Measurements from ENCODE around the gene CBX7. TPM values are rescaled to one million over a fixed set of nuclear protein-coding genes. Genes with fewer than 3 reads are reported as not detected.

The CBX7 gene
- total and polyA plus RNA-seq, 2 donors (not counting 3 experiments of a cell fraction or from before 2014, with no cell fraction given) = 3.4 to 7.1 TPM

DNA sequence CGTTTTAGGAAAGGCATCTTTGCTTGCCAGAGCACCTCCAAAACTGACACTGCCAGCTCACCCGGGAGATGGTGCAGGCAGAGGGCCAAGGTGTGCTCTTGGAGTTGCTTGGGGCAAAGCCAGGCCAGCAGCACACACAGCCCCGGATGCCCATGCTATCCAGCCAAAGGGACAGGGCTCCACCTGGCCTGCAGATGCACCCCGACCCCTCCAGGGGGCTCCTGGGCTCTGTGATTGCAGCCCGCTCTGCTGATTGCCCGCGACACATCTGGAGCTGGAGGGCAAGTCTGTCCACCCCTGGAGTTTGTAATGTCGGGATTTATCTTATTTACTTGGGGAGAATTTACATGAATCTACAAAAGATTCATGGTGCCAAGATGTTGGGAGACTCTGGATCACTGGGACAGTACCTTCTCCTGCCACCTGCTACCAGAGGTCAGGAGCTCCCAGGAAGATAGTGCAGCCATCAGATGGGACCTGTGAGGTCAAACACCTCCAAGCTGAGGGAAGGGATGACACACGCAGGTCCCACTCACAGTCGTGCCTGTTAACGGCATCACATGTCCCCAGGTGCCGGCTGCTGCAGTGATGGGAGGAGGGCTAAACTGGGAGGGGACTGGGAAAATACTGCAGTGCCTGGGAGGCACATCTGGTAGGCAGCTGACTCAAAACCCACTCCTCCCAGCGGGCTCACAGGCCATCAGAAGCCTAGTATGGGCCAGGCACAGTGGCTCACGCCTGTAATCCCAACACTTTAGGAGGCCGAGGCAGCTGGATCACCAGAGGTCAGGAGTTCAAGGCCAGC, 17.2 kb downstream of the CBX7 start:
- intact Hi-C loops (cut with micrococcal nuclease) = loop anchor here (1.0 kb wide), 2 partner anchors 171 to 176 kb away; no protein-coding TSS in a partner anchor
- H3K9me3 ChIP-seq (replicated peaks; ENCODE audit: control insufficient read depth, insufficient read depth, low read length) = no peaks in the 10 kb centered on the region
- no peak overlapping the region for H3K4me3 ChIP-seq (replicated peaks in 1 of 3; ENCODE audit: insufficient read depth in 1 of 3, low read depth in 1 of 3, low read length in 3 of 3)
- no peak overlapping the region for H3K9ac ChIP-seq (replicated peaks; ENCODE audit: extremely low read depth, insufficient read depth, low read length)
- H3K27me3 ChIP-seq (ENCODE audit: control insufficient read depth in 2 of 2, insufficient read depth in 2 of 2, low read length in 2 of 2) = no peaks in the 10 kb centered on the region
- H2AFZ ChIP-seq (ENCODE audit: low read depth, low read length) = no peak overlapping the region
- dilution Hi-C loops (cut with MboI; ENCODE audit: extremely low pct_ligation_motif_present, low sequenced_read_pairs) = no loop called here
- CTCF ChIA-PET = interaction anchor here (0.6 to 3.9 kb wide), 22 partner anchors 9 to 394 kb away, joined by 3 to 46 read pairs (median 4); partner anchors contain the start of genes CBX7 and RPL3
- H3K9me1 ChIP-seq (replicated peaks; ENCODE audit: control insufficient read depth, extremely low read depth, insufficient read depth, low read length) = no peaks in the 10 kb centered on the region
- no peaks in the 10 kb centered on the region for H3K4me1 ChIP-seq (ENCODE audit: control insufficient read depth, extremely low read depth, insufficient read depth, low read length)
- no peaks in the 10 kb centered on the region for H3K36me3 ChIP-seq (ENCODE audit: control insufficient read depth in 2 of 2, extremely low read depth in 1 of 2, insufficient read depth in 2 of 2, low read length in 2 of 2)
- DNase-seq (ENCODE audit: low read depth, low spot score) = peak; percentile 39
- POLR2A ChIA-PET = interaction anchor here (0.6 kb wide), 1 partner anchor 184 kb away, joined by 3 read pairs; the partner anchor contains the start of gene RPL3
- no peaks in the 10 kb centered on the region for H3K79me2 ChIP-seq (ENCODE audit: control insufficient read depth, insufficient read depth, low read length)
- FAIRE-seq = peak; percentile 58
- no TSS peak for BruUV-seq (replicated peaks)
- no peak overlapping the region for H3K4me2 ChIP-seq (ENCODE audit: insufficient read depth, low read length)
- H4K20me1 ChIP-seq (replicated peaks; ENCODE audit: control insufficient read depth, extremely low read depth, insufficient read depth, low read length) = no peaks in the 10 kb centered on the region
- H3K27ac ChIP-seq (ENCODE audit: insufficient read depth, low read depth, low read length) = no peak overlapping the region
- TF ChIP-seq GATA2 (IDR thresholded peaks at IDR 0.05; ENCODE audit: insufficient read depth, insufficient read length, low read depth, low read length) (no peak), EZH2 (IDR thresholded peaks at IDR 0.05; ENCODE audit: borderline replicate concordance, low read depth, low read length, severe bottlenecking) (no peak), MAX (IDR thresholded peaks at IDR 0.05; ENCODE audit: insufficient read depth, insufficient read length) (no peak), POLR2A (IDR thresholded peaks at IDR 0.05; ENCODE audit: low read depth, low read length) (no peak), POLR2AphosphoS5 (IDR thresholded peaks at IDR 0.05; ENCODE audit: insufficient read depth, low read depth, low read length) (no peak), FOS (IDR thresholded peaks at IDR 0.05; ENCODE audit: borderline replicate concordance, insufficient read depth, low read length) (no peak), JUN (IDR thresholded peaks at IDR 0.05; ENCODE audit: borderline replicate concordance, insufficient read depth, insufficient read length, low read depth) (no peak)
- TF ChIP-seq, protein P1, sequence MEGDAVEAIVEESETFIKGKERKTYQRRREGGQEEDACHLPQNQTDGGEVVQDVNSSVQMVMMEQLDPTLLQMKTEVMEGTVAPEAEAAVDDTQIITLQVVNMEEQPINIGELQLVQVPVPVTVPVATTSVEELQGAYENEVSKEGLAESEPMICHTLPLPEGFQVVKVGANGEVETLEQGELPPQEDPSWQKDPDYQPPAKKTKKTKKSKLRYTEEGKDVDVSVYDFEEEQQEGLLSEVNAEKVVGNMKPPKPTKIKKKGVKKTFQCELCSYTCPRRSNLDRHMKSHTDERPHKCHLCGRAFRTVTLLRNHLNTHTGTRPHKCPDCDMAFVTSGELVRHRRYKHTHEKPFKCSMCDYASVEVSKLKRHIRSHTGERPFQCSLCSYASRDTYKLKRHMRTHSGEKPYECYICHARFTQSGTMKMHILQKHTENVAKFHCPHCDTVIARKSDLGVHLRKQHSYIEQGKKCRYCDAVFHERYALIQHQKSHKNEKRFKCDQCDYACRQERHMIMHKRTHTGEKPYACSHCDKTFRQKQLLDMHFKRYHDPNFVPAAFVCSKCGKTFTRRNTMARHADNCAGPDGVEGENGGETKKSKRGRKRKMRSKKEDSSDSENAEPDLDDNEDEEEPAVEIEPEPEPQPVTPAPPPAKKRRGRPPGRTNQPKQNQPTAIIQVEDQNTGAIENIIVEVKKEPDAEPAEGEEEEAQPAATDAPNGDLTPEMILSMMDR (IDR thresholded peaks at IDR 0.05; ENCODE audit: extremely low read depth in 1 of 2, insufficient read depth in 1 of 2, low read depth in 1 of 2, low read length in 2 of 2) = peak; percentile 70 to 81

Measured in endothelial cell of umbilical vein (primary cell).